ENCODE results near the gene IAH1. TPM values are rescaled to one million over a fixed set of nuclear protein-coding genes. Genes with fewer than 3 reads are reported as not detected.

The IAH1 gene
- total RNA-seq, 2 donors from 2014 or later, result 48.1 to 61.3 TPM

Other genes with a start within 250 kb of the IAH1 start
- 10 to 100 TPM; 26.9 to 36.8 TPM for gene ITGB1BP1, start 51.0 kb upstream of the IAH1 start, total RNA-seq
- 10 to 100 TPM; 24.8 to 50.8 TPM for gene CPSF3, start 50.9 kb upstream of the IAH1 start, total RNA-seq
- 10 to 100 TPM; 15.8 to 40.0 TPM for gene ADAM17, start 81.3 kb downstream of the IAH1 start, total RNA-seq
- 100 to 1,000 TPM; 208 to 248 TPM for gene YWHAQ, start 156.4 kb downstream of the IAH1 start, total RNA-seq

Measured in prostate gland (tissue), 2 donors.